ENCODE data around the gene PIGA. TPM values are rescaled to one million over a fixed set of nuclear protein-coding genes. Genes with fewer than 3 reads are reported as not detected.

Gene PIGA
- total and polyA plus RNA-seq, 8 donors: 4.0 to 14.7 (median 9.1) TPM

DNA sequence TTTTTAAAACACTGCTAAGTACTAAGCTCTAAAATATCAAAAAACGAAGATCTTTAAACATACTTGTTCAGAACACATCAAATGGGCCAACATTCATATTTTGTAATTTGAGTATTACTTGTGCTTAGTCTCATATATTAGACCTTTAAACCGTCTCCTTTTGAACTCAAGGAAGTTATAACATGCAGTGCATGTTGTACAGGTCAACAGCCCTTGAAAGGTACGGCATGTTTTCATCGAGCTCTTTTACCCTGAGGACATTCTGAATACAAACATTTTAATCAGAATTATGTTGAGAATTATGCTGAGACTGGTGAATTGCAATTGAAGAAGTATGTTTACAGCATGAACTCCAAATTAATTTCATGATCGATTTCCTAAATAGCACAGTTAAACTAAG lies 12.9 kb downstream of the PIGA start:
- intact Hi-C loops (cut with DNase I): no loop called here
- TF ChIP-seq, protein P1, sequence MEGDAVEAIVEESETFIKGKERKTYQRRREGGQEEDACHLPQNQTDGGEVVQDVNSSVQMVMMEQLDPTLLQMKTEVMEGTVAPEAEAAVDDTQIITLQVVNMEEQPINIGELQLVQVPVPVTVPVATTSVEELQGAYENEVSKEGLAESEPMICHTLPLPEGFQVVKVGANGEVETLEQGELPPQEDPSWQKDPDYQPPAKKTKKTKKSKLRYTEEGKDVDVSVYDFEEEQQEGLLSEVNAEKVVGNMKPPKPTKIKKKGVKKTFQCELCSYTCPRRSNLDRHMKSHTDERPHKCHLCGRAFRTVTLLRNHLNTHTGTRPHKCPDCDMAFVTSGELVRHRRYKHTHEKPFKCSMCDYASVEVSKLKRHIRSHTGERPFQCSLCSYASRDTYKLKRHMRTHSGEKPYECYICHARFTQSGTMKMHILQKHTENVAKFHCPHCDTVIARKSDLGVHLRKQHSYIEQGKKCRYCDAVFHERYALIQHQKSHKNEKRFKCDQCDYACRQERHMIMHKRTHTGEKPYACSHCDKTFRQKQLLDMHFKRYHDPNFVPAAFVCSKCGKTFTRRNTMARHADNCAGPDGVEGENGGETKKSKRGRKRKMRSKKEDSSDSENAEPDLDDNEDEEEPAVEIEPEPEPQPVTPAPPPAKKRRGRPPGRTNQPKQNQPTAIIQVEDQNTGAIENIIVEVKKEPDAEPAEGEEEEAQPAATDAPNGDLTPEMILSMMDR (IDR thresholded peaks at IDR 0.05): no peak
- DNase-seq (no peak), FAIRE-seq (no peak), ATAC-seq (no peak)
- Histone ChIP-seq H3K4me1 (no peaks in the 10 kb centered on the region), H3K9me3 (no peaks in the 10 kb centered on the region), H3K27me3 (no peaks in the 10 kb centered on the region), H3K27ac (no peak overlapping the region), H3K4me3 (no peak overlapping the region), H3K36me3 (peaks cover 0 to 8% (median 0%) of the 10 kb centered on the region in 3 donors)
- 72 to 83% methylated on average over 5 of the region's 5 CpGs for WGBS, 2 donors

DNA sequence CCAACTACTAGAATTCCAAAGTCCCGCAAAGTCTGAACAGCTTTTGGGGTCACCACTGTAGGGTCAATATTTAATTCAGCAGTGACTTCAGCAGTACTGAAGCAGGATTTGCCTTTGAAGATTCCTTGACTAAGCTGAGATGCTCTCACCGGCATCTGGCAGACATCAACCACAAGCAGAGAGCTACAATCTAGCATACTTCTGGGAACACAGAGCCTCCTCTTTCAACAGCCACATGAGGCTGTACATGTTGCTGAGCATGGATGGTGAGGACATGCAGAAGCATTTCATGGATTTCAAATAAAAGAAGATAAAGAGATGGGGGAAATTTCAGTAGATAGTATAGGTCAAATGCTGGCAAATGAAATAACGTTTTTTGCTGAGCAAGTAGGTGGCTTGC lies 13.3 kb downstream of the PIGA start:
- TF ChIP-seq, protein P1 (IDR thresholded peaks at IDR 0.05): no peak
- Histone ChIP-seq H3K4me3 (no peak overlapping the region), H3K27ac (no peak overlapping the region), H3K4me1 (no peaks in the 10 kb centered on the region), H3K9me3 (no peaks in the 10 kb centered on the region), H3K27me3 (no peaks in the 10 kb centered on the region), H3K36me3 (peaks cover 0 to 8% (median 0%) of the 10 kb centered on the region in 3 donors)
- FAIRE-seq (no peak), ATAC-seq (no peak), DNase-seq (no peak)
- intact Hi-C loops (cut with DNase I): no loop called here
- 79 to 84% methylated on average over 3 of the region's 3 CpGs for WGBS, 2 donors

DNA sequence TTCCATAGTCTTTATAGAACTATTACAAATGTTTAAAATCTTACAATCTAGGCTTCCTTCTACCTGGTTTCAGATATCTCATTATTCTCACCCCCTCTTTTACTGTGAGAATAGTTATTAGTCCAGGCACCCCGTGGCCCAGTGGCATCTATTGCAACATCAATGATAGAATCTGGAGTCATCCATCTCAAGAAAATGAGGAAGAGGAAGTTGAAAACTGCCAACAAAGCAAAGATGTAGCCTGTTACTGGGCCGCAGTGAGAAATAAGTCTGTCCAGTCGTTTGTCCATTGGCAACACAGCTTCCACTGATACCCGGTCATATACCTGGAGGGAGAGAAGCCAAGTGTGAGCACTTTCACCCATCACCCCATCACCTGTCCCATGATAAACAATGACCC lies 13.9 kb downstream of the PIGA start:
- TF ChIP-seq, protein P1 (IDR thresholded peaks at IDR 0.05): no peak
- intact Hi-C loops (cut with DNase I): no loop called here
- Histone ChIP-seq H3K9me3 (no peaks in the 10 kb centered on the region), H3K36me3 (peaks cover 0 to 8% (median 0%) of the 10 kb centered on the region in 3 donors), H3K27me3 (no peaks in the 10 kb centered on the region), H3K4me3 (no peak overlapping the region), H3K4me1 (no peaks in the 10 kb centered on the region), H3K27ac (no peak overlapping the region)
- WGBS, 2 donors: 52 to 72% methylated on average over 4 of the region's 4 CpGs
- FAIRE-seq (no peak), DNase-seq (no peak), ATAC-seq (peak in 2 of 4 donors; percentile 46 to 50)

DNA sequence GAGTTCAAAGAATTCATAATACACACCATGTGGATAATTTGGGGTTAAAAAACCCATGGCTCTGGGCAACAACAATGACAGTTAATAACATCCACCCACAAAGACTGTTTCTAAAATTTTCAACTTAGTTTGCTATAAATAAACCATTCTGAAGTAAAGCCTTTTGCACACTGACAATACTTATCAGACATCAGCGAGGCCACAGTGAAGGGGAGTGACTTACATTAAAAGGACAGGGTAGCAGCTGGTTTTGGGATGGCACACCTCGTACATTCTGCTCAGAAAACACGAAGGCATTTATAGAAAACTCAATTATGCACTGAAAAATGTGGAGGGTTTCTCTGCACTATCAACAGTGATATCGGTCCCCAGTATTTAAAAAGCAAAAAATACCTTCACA lies 15.0 kb downstream of the PIGA start:
- Histone ChIP-seq H3K27ac (no peak overlapping the region), H3K9me3 (no peaks in the 10 kb centered on the region), H3K36me3 (peaks cover 0 to 8% (median 0%) of the 10 kb centered on the region in 3 donors), H3K27me3 (no peaks in the 10 kb centered on the region), H3K4me1 (no peaks in the 10 kb centered on the region), H3K4me3 (no peak overlapping the region)
- FAIRE-seq (no peak), ATAC-seq (no peak), DNase-seq (no peak)
- TF ChIP-seq, protein P1 (IDR thresholded peaks at IDR 0.05): no peak
- WGBS, 2 donors: 58 to 71% methylated on average over 4 of the region's 4 CpGs
- intact Hi-C loops (cut with DNase I): no loop called here

DNA sequence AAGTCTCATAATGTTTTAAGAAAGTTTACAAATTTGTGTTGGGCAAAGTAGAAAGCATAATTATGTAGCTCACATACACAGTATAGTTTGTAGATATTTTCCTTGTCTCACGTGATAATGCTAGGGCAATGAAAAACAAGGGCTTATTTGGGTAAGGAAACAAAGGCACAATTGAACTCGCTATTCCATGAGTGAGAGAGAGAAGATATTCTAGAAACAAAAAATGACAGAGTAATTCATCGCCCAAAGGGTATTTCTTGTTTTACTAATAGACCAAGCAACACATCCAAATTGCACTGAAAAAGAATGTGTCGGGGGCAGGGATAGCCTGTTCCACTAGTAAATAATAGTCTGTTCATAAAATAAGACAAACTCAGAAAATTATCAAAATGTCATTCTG lies 16.2 kb downstream of the PIGA start:
- peak; percentile 29 for FAIRE-seq
- no peaks in the 10 kb centered on the region for H3K9me3 ChIP-seq
- no peaks in the 10 kb centered on the region for H3K4me1 ChIP-seq
- H3K4me3 ChIP-seq: no peak overlapping the region
- H3K27me3 ChIP-seq: no peaks in the 10 kb centered on the region
- TF ChIP-seq, protein P1 (IDR thresholded peaks at IDR 0.05): no peak
- H3K27ac ChIP-seq: no peak overlapping the region
- intact Hi-C loops (cut with DNase I): no loop called here
- peaks cover 0 to 8% (median 0%) of the 10 kb centered on the region in 3 donors for H3K36me3 ChIP-seq
- no peak for ATAC-seq
- DNase-seq: no peak
- WGBS, 2 donors: 86 to 95% methylated on average over 4 of the region's 4 CpGs
